NCI-H128 (cell line): Measurements from ENCODE around the gene OR6Q1.

Experiments used
- DNase-seq: peaks from one replicate; lab custom pipeline; 2025; ENCODE audit not compliant: unreplicated experiment; lab: John Stamatoyannopoulos, UW

Gene OR6Q1

DNA sequence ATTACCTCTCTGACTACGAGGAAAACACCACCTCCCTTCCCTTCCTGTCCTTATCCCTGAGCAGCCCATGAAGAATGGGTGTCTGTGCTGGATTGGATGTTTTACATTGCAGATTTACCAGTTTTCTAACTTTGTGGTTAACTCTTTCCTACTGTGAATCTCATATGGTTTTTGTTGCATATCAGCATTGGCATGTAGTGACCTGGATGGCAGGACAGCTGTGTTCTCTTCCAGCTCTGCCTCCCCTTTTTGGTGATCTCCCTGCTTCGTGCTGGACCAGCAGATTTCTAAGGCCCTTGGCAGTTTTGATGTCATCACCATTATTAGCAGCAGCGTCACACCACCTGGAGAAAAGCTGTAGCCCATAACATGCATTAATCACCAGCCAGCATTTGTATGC, 26.7 kb downstream of the OR6Q1 start:
- DNase-seq, result no peak

DNA sequence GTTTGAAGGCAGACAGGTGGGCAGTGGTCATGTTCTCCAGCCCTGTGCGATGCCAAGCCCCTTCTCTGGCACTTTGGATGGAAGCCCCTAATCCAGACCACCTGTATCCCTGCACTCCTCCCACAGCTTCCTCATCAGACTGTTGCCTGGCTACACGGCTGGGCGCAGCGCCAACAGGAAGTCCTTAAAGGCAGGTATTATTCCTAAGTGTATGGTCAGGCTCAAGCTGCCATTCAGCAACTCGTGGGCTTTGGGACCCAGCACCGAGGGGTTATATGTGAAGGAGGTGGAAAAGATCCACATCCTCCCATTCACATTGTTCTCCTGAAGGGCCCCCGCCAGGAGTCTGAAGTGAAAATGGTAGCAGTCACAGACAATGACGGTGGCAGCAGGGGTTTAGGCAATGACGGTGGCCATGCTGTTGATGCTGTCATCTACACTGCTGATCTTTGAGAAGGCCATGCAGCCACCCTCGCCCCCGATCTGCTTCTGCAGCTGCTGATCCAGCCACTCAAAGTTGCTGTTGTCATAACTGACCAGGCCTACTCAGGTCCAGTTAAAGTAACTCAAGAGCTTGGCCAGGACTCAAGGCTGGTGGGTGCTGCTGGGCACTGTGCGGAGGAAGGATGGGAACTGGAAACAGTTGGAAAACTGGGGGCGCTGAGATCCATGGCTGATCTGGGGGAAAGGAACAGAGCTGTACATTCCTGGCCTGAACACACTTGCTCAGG, 27.7 kb downstream of the OR6Q1 start:
- DNase-seq, result no peak

DNA sequence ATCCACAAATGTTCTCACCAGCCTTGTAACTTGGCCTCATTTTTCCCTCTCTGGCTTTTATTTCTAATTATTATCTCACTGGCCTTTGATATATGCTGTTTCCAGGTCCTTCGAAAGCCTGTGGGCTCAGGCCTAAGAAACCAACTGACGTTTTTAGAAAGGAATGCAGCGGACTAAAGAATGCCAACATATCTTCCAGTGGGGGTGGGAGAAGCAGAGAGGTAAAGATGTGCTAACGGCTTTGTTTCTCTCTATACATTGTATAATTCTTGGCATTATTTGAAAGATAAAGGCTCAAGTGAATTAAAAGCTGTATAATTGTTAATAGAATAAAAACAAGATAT, 28.2 kb downstream of the OR6Q1 start:
- DNase-seq, result no peak

DNA sequence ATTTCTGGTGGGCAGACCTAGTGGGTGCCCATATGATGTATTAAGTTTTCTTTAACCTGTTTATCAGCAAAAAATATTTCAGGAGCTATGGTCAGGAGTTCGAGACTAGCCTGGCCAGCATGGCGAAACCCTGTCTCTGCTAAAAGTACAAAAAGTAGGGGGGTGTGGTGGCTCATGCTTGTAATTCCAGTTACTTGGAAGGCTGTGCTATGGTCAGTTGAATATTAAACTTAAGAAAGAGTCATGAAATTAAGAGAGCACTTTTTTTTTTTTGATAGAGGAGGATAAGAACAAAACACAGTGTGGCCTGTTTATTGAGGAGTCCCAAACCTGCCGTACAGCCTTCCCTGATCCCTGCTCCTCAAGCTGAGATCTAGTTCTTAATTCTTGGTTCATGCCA, 29.8 kb downstream of the OR6Q1 start:
- no peak for DNase-seq

DNA sequence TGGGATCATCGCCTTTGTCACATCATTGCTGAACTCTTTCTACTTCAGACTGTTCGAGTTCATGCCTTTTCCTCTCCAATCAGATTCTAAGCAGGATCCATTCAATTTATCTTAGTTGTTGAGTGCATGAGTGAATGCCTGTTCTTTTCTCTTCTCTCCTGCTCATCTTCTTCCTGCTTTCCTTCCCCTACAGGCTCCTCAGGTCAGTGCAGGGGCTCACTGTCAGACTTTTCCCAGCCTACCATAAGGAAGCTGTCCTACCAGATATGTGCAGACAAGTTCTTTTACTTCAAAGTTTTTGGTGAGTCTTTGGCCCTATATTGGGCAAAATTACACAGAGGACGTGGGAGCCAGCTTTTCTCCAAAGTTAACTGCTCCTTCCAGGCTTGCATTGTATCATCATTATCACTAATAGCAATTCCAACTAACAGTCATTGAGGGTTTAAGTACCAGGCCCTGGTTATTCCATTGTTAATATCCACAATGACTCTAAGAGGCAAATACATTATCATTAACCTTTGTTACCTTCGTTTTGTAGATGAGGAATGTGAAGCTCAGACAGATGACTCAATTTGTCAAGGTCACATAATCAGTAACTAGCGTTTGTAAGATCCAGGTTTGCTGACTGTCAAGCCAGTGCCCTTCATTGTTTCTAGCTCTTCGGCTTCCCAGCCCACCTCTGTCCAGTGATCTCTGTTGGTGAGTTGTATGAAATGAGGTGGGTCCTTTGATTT, 30.4 kb downstream of the OR6Q1 start:
- DNase-seq, result no peak

DNA sequence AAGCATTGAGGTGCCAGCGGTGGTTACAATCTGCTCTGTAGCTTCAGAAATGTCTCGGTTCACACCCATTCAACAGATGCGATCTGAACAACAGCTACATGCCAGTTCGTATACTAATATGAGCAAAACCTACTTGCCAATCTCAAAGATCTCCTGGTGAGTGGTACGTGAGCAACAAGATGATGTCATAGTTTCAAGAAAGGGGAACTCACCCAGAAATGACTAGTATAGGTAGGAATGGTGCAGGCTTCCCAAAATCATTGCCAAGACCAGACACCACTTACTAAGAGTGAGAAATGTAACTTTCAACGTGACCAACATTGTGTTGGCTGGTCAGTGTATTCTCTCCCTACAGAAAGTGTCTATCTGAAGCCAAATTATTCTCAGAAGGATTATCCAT, 31.1 kb downstream of the OR6Q1 start:
- DNase-seq, result no peak

DNA sequence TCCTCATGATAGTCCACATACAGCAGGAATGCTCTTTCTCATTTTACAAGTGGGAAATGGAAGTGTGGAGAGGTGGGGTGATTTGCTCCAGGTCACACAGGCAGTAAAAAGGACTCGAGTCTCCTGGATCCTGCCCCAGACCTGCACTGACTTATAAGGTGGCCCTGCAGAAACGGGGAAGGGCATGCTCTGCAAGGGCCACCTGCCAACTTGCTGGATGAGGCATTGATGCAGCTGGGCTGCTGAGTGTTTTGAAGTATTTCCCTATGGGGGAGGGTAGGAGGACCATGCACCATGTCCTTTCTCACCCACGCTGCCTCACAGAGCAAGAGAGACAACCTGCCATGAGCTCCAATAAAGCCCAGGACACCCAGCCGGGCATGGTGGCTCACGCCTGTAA, 36.9 kb downstream of the OR6Q1 start:
- DNase-seq, result no peak

DNA sequence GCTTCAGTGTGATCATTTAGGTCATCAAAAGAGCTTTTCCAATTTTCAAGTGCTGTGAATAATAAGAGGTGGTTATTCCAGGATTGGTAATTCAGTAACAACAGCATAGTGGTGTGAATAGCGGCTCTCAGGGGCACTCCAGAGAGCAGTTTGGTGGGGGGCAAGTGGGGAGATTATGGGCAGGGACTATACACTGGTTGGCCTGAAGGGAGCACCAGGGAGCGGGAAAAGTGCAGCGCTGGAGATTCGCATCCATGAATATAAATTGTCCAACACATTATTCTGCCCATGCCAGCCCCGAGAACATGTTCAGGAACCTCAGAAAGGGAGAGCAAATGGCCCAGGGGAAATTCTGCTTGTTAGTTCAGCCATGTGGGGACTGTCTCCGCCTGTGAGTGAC, 37.9 kb downstream of the OR6Q1 start:
- no peak for DNase-seq

DNA sequence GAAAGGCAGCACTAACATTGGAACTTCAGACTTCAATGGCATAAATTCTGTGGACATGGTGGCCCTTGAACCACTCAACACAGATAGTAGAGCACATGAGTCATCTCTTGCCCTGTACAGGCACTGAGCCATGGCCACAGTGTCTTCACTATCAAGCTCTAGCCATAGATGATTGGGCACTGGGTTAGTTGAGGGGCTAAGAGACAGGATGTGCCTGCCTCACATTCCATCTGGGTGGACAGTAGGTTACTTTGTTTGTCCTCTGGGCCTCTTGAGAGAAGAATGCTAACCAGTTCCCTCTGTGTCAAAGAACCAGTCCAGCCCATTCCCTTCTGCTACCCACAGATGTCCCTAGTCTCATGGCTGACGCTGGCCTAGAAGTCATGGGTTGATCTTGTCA, 39.8 kb downstream of the OR6Q1 start:
- no peak for DNase-seq

DNA sequence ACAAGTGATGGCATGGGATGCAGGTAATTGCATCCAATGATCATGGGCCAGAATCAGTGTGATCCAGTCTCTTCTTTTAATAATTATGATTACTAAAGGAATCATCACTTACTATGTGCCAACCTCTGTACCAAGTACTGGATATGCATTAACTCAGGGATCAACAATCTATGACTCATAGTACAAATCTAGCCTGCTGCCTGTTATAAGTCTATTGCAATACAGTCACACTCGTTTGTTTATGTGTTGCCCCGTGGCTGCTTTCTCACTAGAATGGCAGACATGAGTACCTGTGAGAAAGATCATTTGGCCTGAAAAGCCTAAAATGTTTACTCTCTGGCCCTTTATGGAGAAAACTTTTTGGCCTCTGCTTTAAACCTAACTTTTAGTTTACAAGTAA, 45.0 kb downstream of the OR6Q1 start:
- DNase-seq, result no peak
